GM19455 (cell line): ENCODE data around the gene MECP2.

Experiments used
- ATAC-seq: cut with Tn5 transposase; IDR thresholded peaks from one replicate; pipeline ENCODE4 v1.9.1; 2021; ENCODE audit not compliant: unreplicated experiment

MECP2 gene

DNA sequence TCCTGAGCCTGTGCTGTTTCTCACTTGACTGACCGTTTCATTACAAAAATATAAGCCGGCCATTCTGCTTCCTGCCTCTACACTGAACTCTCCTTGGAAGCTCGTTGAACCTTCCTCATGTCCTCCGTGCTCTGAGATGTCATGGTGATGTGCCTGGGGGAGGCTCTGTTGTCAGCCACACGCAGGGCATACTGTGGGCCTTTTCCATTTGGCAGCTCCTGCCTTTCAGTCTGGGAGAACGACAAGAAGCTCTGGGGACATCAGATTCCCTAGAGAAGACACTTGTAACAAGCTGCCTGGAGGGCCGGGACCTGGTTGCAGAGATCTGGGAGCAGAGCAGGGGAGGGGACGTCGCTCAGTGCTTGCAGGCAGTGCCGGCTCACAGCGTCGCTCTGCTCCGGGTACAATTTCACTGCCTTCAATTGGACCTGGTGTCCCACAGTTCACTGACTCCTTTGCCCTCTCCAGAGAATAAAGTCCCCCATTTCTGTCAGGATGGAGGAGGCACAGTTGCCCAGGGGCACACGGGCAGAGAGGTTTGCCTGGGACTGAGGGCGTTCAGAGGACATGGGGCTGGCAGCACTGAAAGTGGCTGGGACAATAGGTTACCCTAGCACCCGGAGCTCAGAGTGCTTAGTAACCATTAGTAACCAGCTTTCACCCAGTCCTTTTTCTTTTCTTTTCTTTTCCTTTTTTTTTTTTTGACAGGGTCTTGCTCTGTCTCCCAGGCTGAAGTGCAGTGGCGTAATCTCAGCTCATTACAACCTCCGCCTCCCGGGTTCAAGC is 19.1 kb upstream of the MECP2 start:
- ATAC-seq: no peak

- ATAC-seq: no peak
These were observed 18.2 kb upstream of the MECP2 start for GRCh38 chrX:154115750-154116149.

DNA sequence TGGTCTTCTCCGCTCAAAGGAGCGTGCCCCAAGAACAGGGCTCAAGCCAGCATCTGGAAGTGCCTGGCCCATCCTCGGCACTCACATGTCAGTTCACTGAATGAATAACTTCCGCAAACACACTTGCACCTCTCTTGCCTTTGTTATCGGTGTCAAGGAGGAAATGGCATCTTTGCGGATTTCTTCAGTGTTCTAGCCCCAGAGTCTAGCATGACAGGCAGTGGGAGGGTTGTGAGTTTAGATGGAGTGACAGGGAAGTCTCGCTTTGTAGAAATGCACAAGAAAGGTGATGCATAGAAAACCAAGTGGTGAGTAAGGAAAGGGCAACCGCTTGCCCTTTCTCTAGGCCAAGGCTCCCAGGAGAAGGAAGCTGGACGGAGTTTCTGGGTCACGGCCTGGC is 17.6 kb upstream of the MECP2 start:
- no peak for ATAC-seq

DNA sequence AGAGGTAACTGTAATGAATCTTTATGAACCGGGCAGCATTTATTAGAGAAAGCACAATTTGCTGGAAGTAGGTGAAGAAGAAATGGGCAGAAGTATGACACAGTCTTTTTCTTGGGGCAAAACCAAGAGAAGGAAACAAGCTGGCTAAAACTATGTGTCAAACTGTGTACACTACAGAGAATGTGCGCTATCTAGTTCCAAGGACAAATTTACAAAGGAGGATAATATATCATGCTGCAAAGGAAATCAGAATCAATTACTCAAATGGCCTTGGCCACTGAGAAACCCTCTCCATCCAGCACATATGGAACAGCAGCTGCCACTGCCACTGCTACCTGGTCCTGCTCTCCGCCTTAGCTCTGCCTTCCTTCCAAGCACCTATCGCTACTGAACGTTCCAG is 17.1 kb upstream of the MECP2 start:
- no peak for ATAC-seq

- no peak for ATAC-seq
These were observed 16.2 kb upstream of the MECP2 start for GRCh38 chrX:154113729-154114128.

- no peak for ATAC-seq
These were observed 1.0 kb upstream of the MECP2 start for GRCh38 chrX:154098551-154098950.

- peak; percentile 43 for ATAC-seq
These were observed 421 bp downstream of the MECP2 start for GRCh38 chrX:154097003-154097588.

GRCh38 chrX:154096140-154097002 is 1.1 kb downstream of the MECP2 start:
- no peak for ATAC-seq

DNA sequence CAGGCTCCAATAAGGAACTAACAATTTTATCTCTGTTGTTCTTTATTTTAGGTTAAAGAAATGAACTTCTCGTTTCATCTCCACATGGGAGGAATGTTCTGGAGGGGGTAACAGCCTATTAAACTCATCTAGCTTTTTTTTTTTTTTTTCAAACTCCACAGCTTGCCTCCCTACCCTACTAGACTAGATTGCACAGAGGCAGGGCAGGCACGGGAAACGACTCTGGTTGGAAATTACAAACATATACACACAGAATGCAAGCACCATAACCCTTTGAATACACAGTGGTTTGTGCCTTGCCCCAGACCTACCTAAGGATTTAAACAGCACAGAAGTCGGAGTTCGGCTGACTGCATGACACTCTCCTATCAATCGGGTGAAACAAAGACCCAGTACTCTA is 2.7 kb downstream of the MECP2 start:
- ATAC-seq: no peak

- no peak for ATAC-seq
These were observed 3.6 kb downstream of the MECP2 start for GRCh38 chrX:154093965-154094364.

DNA sequence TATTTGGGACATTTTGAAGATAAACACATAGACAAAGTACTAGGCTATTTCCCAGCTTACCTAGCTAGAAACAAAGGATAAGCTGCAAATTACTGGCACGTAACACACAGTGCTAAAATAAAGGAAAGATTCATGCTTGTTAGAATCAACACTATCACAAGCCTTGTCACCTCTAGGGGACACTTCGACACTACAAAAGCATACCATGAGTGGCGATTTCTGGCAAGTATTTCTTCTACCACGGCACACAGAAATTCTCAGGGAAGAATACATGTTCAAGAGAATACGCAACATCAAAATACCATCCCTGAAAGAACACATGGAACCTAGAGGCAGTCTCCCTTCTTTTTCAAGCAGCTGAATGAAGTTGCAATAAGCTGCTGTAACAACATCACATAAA is 5.1 kb downstream of the MECP2 start:
- no peak for ATAC-seq

DNA sequence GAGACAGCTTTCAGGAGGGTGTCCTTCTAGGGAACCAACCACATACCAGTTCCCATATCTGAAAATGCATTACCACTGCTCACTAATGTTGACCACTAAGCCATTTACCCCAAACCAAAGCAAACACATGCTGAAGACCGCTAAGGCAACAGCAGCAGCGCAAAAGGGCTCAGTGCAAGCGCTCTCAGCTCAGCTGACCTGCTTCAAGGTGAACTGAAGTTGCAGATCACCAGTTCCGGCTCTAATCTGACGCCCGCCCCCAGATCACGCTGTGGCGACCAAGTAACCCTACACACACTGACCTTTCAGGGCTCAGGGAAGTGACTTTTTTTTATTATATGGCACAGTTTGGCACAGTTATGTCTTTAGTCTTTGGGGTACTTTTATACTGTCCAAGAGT is 5.8 kb downstream of the MECP2 start:
- ATAC-seq: no peak

DNA sequence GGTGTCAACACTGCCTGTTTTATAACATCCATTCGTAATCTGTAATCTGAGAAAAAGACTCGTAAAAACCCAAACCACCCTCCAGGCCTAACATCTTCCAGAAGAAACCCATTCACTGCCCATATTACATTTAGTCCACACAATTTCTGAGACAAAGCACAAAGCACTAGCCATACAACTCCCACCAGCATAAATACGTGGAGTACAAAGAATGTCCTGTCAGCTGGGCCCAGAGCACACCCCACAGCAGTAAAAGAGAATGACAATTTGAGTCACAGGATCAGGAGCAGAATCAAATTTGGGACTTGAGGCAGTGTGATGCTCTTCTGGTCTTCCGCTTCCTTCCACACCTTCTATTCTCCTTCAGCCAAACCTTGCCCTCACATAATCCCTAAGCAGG is 6.8 kb downstream of the MECP2 start:
- ATAC-seq: no peak

GRCh38 chrX:154084449-154085300 is 12.8 kb downstream of the MECP2 start:
- no peak for ATAC-seq

DNA sequence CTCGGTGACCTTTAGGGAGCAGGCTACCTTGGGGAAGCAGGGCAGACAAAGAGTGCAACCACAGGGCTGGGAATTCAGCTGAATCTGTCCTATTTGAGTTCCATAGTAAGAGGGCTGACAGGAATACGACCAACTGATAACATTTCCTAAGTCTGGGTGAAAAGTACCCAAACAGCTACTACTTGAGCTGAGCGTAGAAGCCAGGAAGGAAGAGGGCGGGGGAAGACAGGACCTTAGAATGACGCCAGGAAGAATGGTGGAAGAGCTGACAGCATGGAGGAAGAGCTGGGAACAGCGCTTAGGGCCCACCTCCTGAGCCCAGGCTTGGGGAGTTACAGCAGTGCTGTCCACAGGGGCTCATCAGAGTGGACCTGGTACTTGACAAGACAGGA is 14.4 kb downstream of the MECP2 start:
- no peak for ATAC-seq

DNA sequence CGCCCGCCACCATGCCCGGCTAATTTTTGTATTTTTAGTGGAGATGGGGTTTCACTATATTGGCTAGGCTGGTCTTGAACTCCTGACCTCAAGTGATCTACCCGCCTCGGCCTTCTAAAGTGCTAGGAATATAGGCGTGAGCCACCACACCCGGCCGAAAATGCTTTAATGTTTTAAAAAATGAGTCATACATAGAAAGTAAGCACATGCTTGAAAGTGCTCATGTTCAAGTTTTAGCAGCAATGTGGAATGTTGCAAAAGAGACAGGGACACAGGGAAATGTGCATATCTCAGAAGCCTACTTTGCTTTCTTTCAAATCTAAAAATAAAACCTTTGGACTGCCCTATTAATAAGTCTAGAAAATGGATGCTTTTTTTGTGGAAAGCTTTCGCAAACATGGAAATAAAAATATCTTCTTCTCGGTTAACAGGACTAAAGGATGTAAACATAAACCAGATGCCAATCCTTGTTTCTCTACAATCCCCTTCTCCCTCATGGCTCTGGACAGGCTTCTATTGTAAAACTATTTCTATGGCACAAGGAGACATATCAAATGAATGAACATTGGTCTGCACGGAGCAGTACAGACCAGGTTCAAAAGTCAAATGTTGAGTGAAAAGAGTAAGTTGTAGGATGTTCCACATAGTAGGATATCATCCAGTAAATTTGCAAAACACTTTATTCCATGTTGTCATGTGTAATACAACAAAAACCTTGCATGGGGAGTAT is 15.0 kb downstream of the MECP2 start:
- ATAC-seq: no peak

GRCh38 chrX:154077101-154077500 is 20.4 kb downstream of the MECP2 start:
- ATAC-seq: no peak

DNA sequence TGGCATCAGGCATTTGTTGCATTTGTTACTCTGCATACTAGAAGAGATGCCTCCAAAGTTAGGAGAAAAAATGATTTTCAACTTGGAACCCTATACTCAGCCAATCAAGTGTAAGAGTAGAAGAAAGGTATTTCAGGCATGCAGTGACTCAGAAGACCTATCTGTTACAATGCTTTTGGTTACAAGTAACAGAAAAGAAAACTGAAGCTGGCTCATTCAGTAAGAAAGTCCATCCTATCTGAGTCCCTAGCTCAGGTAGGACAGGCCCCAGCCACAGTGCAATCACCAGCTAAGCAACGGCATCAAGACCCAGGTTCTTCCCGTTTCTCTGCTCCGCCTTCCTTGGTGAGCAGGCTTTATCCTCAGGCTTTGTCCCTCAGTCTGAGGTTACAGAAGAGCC is 23.3 kb downstream of the MECP2 start:
- ATAC-seq: no peak

- no peak for ATAC-seq
These were observed 25.3 kb downstream of the MECP2 start for GRCh38 chrX:154072192-154072591.

DNA sequence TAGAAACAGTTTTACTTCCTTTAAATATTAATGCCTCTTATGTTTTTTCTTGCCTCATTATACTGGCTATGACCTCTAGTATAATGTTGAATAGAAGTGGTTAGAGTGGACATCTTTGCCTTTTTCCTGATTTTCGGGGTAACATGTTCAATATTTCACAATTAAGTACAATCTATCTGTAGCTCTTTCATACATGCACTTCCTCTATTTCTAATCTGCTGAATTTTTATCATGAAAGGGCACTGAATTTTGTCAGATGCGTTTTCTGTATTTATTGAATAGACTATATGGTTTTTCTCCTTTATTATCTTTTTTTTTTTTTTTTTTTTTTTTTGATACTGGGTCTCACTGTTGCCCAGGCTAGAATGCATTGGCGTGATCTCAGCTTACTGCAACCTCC is 29.0 kb downstream of the MECP2 start:
- ATAC-seq: no peak
